ENCODE results near the gene ANGEL2.
"Not testable (repeated sequence)": the region's sequence is repeated elsewhere in the genome, so short reads cannot be mapped to it uniquely, and the experiment has no call there.

Gene ANGEL2

GRCh38 chr1:213015099-213016050, at the start of gene ANGEL2:
Gene ANGEL2 (minus strand): TSS chr1:213015867. CDS start chr1:213015671, 196 bp downstream.
- DNase-seq: peak; percentile 95

DNA sequence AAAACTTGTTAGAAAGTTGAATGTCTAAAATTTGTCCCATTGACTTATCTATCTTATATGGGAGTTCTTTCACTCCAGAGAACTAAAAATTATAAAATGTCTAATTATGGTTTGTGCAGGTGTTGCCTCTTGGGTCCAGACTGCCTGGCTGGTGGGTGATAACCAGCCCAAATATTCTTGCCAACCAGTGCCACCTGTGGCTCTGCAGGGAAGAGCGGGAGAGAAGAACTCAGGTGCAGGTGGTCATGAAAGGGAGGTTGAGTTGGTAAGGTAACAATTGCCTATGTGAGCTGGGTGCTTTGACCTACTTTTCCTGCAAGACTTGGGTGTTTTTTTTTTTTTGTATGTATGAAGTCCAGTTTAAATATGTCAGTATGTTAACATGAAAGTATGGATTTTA, 45.6 kb upstream of the ANGEL2 start:
- no peak for DNase-seq

- no peak for DNase-seq
Observed at GRCh38 chr1:213060836-213061235, 45.2 kb upstream of the ANGEL2 start.

- DNase-seq: no peak
Observed at GRCh38 chr1:213057264-213058059, 41.8 kb upstream of the ANGEL2 start.

GRCh38 chr1:213055767-213056166, 40.1 kb upstream of the ANGEL2 start:
- no peak for DNase-seq

- no peak for DNase-seq
Observed at GRCh38 chr1:213054733-213055591, 39.3 kb upstream of the ANGEL2 start.

- no peak for DNase-seq
Observed at GRCh38 chr1:213054142-213054541, 38.5 kb upstream of the ANGEL2 start.

GRCh38 chr1:213053455-213053854, 37.8 kb upstream of the ANGEL2 start:
- no peak for DNase-seq

GRCh38 chr1:213051881-213052202, 36.2 kb upstream of the ANGEL2 start:
- DNase-seq: no peak

DNA sequence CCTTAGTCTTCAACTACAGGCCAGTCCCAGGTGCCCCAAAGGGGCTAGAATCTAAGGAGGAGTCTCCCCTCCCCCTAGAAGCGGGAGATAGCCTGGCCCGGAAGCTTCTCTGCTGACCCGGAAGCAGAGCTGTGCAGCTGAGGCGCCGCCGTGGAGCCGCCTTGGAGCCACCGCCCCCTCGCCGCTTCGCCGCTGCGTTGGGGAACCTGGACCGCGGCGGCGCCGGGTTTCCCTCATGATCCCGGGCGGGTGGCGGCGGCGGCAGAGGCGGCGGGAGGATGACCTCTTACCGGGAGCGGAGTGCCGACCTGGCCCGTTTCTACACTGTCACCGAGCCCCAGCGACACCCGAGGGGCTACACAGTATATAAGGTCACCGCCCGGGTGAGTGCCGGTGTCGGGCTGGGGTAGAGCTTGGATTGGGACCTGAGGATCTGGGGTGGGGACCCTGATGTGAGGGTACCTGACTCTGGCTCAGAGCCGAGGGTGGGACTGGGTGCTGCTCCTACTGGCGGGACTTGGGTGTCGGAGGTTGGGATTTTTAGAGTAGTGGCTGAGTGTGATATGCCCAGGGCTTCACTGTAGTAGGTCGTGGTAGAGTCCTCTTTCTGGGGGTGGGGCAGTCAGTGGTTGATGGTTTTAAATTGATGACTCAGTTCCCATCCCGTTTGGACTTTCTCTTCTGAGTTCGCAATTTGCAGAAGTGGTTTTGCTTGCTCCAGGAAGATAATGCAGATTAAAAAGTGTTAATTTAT, 35.6 kb upstream of the ANGEL2 start, which contains the start of gene RPS6KC1:
Gene RPS6KC1 (plus strand): TSS at position 115 of the 754 bp plus-strand sequence. CDS start 164 bp downstream, at position 279.
- DNase-seq: peak; percentile 88

GRCh38 chr1:213050745-213051126, 35.1 kb upstream of the ANGEL2 start:
- no peak for DNase-seq

GRCh38 chr1:213049232-213049631, 33.6 kb upstream of the ANGEL2 start:
- no peak for DNase-seq

- not testable (repeated sequence) for DNase-seq
Observed at GRCh38 chr1:213045321-213046226, 29.9 kb upstream of the ANGEL2 start.

DNA sequence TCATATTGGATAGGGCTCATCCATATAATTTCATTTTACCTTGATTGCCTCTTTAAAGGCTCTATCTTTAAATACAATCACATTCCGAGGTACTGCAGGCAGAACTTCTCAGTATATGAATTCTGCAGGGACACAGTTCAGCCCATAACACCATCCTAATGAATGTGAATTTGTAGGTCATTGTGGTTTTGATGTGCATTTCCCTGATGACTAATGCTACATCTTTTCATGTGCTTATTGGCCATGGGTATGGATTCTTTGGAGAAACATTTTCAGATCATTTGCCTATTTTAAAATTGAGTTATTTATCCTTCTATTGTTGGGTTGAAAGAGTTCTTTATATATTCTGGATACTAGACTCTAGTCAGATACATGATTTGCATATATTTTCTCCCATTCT, 25.8 kb upstream of the ANGEL2 start:
- DNase-seq: no peak

- DNase-seq: no peak
Observed at GRCh38 chr1:213035573-213035972, 19.9 kb upstream of the ANGEL2 start.

- no peak for DNase-seq
Observed at GRCh38 chr1:213034713-213035112, 19.0 kb upstream of the ANGEL2 start.

DNA sequence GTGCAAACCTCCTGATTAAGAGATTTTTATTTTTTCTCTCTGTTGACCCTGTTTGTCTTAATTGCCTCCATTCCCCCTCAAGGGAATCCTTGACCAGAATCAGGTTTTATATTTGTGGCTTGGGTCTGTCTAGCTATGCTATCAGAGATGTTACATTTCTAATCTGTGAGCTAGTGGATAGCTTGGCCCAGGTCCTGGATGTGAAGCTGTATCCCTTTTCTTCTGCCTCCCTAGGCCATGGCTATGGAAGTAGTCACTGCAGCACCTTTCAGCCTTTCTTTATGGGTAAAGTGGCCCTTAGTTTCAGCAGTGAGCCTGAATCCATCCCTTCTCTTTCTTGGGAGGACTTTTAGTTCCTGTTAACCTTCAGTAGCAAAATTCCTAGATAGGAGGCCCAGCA, 17.0 kb upstream of the ANGEL2 start:
- no peak for DNase-seq

- DNase-seq: not testable (repeated sequence)
Observed at GRCh38 chr1:213027024-213027423, 11.4 kb upstream of the ANGEL2 start.

- no peak for DNase-seq
Observed at GRCh38 chr1:213020016-213020415, 4.3 kb upstream of the ANGEL2 start.

DNA sequence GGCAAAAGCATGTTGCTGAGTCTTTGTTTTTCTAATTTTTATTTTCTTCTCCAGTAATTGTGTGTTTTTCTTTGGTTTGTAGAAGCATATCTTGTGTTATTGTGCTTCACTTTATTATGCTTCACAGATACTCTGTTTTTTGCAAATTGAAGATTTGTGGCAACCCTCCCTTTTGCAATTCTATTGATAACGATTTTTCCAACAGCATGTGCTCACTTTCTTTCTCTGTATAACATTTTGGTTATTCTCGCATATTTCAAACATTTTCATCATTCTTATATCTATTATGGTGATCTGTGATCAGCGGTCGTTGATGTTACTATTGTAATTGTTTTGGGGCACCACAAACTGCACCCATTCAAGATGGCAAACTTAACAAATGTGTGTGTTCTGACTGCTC, 3.8 kb upstream of the ANGEL2 start:
- no peak for DNase-seq
